Activated CD8-positive, alpha-beta T cell treated with anti-CD3 and anti-CD28 coated beads for 36 hours (primary cell): ENCODE measurements around the gene DUSP16. TPM values are rescaled to one million over a fixed set of nuclear protein-coding genes. Genes with fewer than 3 reads are reported as not detected.

Experiments used
- ATAC-seq: fragments of 200-7000 bp; cut with Tn5 transposase; one replicate; pipeline ENCODE4 v1.10.0; 2021; ENCODE audit warnings: mild to moderate bottlenecking, moderate library complexity
- CTCF ChIA-PET: fragments of 350-600 bp; sonication (Branson Sonifier 250); formaldehyde crosslinking; loops from one replicate; lab custom pipeline; 2021; ENCODE audit warnings: antibody characterized with exemption; lab: Charles Lee
- POLR2A ChIA-PET: fragments of 350-600 bp; sonication (Branson Sonifier 250); formaldehyde crosslinking; loops from one replicate; lab custom pipeline; 2021; ENCODE audit warnings: antibody characterized with exemption; lab: Charles Lee
- DNase-seq: peaks from one replicate; pipeline ENCODE4 v3.0.0-alpha.2; 2020
- H3K27ac Mint-ChIP-seq: one replicate; pipeline ENCODE4 v1.8.0; 2021; ENCODE audit warnings: mild to moderate bottlenecking, mixed read lengths
- H3K27me3 Mint-ChIP-seq: one replicate; pipeline ENCODE4 v1.8.0; 2021; ENCODE audit warnings: mixed read lengths
- H3K36me3 Mint-ChIP-seq: one replicate; pipeline ENCODE4 v1.8.0; 2021; ENCODE audit warnings: low read depth, mixed read lengths
- H3K4me1 Mint-ChIP-seq: one replicate; pipeline ENCODE4 v1.8.0; 2021; ENCODE audit warnings: low read depth, mixed read lengths
- H3K4me3 Mint-ChIP-seq: one replicate; pipeline ENCODE4 v1.8.0; 2021; ENCODE audit warnings: mild to moderate bottlenecking, moderate library complexity, mixed read lengths
- H3K9me3 Mint-ChIP-seq: one replicate; pipeline ENCODE4 v1.8.0; 2021; ENCODE audit warnings: mixed read lengths
- CTCF ChIP-seq: fragments of 200-600 bp; IDR thresholded peaks from one replicate; pipeline ENCODE4 v1.8.0; 2022; ENCODE audit warnings: antibody characterized with exemption, mild to moderate bottlenecking
- intact Hi-C: fragments of 100-400 bp; cut with micrococcal nuclease; formaldehyde crosslinking; loops from one replicate; pipeline ENCODE4 v1.10.0; 2022
- total RNA-seq, 2 experiments: library from RNA; stranded (reverse); gene quantifications; one replicate each; pipeline ENCODE4 v1.2.3, GENCODE V29; 2021

The DUSP16 gene
- total RNA-seq, 2 experiments from 2014 or later, result 28.2 to 30.2 TPM

DNA sequence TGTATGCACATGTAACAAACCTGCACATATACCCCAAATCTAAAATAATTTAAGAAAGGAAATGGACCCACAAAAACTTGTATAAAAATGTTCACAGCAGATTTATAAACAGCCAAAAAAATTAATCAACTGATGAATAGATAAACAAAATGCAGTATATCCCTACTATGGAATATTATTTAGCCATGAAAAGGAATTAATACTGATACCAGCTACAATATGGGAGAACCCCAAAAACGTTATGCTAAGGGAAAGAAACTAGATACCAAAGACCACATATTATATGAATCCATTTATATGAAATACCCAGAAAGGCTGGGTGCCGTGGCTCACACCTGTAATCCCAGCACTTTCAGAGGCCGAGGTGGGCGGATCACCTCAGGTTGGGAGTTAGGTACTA is 20.9 kb downstream of the DUSP16 start:
- Mint-ChIP-seq H3K4me3 (no peak overlapping the region), H3K4me1 (peaks cover 30% of the 10 kb centered on the region), H3K9me3 (no peaks in the 10 kb centered on the region), H3K27ac (no peak overlapping the region), H3K36me3 (peaks cover 17% of the 10 kb centered on the region), H3K27me3 (no peaks in the 10 kb centered on the region)
- POLR2A ChIA-PET, result no interaction called here
- no peak for ATAC-seq
- CTCF ChIA-PET, result interaction anchor here (0.6 kb wide), 1 partner anchor 59 kb away, joined by 3 read pairs; no protein-coding TSS in a partner anchor
- DNase-seq, result no peak
- intact Hi-C loops, result no loop called here
- no peak for TF ChIP-seq CTCF

GRCh38 chr12:12540261-12541013 is 22.2 kb downstream of the DUSP16 start:
- Mint-ChIP-seq H3K36me3 (peaks cover 12% of the 10 kb centered on the region), H3K4me1 (peaks cover 30% of the 10 kb centered on the region), H3K27me3 (no peaks in the 10 kb centered on the region), H3K9me3 (no peaks in the 10 kb centered on the region), H3K4me3 (no peak overlapping the region), H3K27ac (peak overlapping the region; percentile 46)
- DNase-seq (peak; percentile 13), ATAC-seq (no peak)
- intact Hi-C loops, result no loop called here
- ChIA-PET CTCF (no interaction called here), POLR2A (no interaction called here)
- TF ChIP-seq CTCF, result no peak

GRCh38 chr12:12539028-12539810 is 23.4 kb downstream of the DUSP16 start:
- no peak overlapping the region for H3K4me3 Mint-ChIP-seq
- DNase-seq, result no peak
- ATAC-seq, result no peak
- no peaks in the 10 kb centered on the region for H3K9me3 Mint-ChIP-seq
- H3K27me3 Mint-ChIP-seq, result no peaks in the 10 kb centered on the region
- H3K4me1 Mint-ChIP-seq, result peaks cover 38% of the 10 kb centered on the region
- TF ChIP-seq CTCF, result no peak
- ChIA-PET POLR2A (no interaction called here), CTCF (interaction anchor here (1.1 kb wide), 1 partner anchor 15 kb away, joined by 3 read pairs; no protein-coding TSS in a partner anchor)
- intact Hi-C loops, result no loop called here
- H3K36me3 Mint-ChIP-seq, result peaks cover 12% of the 10 kb centered on the region
- H3K27ac Mint-ChIP-seq, result no peak overlapping the region

- DNase-seq (no peak), ATAC-seq (no peak)
- Mint-ChIP-seq H3K27me3 (no peaks in the 10 kb centered on the region), H3K4me3 (no peak overlapping the region), H3K36me3 (peaks cover 12% of the 10 kb centered on the region), H3K4me1 (peaks cover 39% of the 10 kb centered on the region), H3K27ac (no peak overlapping the region), H3K9me3 (no peaks in the 10 kb centered on the region)
- no peak for TF ChIP-seq CTCF
- intact Hi-C loops, result no loop called here
- ChIA-PET CTCF (interaction anchor here (1.1 kb wide), 1 partner anchor 16 kb away, joined by 3 read pairs; no protein-coding TSS in a partner anchor), POLR2A (no interaction called here)
Observed at GRCh38 chr12:12538535-12538934, 24.1 kb downstream of the DUSP16 start.

GRCh38 chr12:12537421-12537820 is 25.2 kb downstream of the DUSP16 start:
- no peak for ATAC-seq
- no peak for TF ChIP-seq CTCF
- no peaks in the 10 kb centered on the region for H3K9me3 Mint-ChIP-seq
- no peak overlapping the region for H3K4me3 Mint-ChIP-seq
- no peak for DNase-seq
- ChIA-PET CTCF (interaction anchor here (0.6 to 1.2 kb wide), 5 partner anchors 11 to 674 kb away, joined by 3 read pairs; partner anchors contain the start of gene DUSP16), POLR2A (no interaction called here)
- H3K4me1 Mint-ChIP-seq, result peaks cover 43% of the 10 kb centered on the region
- intact Hi-C loops, result no loop called here
- H3K27me3 Mint-ChIP-seq, result no peaks in the 10 kb centered on the region
- H3K36me3 Mint-ChIP-seq, result peaks cover 11% of the 10 kb centered on the region
- H3K27ac Mint-ChIP-seq, result no peak overlapping the region
